ENCODE data around the gene ZNF678.

Gene ZNF678

DNA sequence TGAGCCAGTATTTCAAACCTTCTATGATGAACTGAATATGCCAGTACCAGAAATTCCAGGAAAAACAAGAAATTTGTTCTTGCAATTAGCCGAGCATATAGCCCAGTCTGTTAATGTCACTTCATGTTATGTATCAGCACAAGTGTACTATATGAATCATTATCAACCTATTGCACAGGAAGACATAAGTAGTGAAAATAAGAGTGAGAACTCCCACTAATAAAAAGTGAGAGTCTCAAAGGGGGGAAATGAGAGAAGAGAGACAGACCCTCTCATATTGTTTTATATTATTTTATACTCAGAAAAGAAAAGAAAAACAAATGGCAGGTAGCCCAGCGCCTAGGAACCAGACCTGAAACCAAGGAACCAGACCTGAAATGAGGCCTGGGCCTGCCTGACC is 155.6 kb downstream of the ZNF678 start:
- DNase-seq (ENCODE audit: extremely low read depth, low read depth), result no peak
- TF ChIP-seq, protein P1, sequence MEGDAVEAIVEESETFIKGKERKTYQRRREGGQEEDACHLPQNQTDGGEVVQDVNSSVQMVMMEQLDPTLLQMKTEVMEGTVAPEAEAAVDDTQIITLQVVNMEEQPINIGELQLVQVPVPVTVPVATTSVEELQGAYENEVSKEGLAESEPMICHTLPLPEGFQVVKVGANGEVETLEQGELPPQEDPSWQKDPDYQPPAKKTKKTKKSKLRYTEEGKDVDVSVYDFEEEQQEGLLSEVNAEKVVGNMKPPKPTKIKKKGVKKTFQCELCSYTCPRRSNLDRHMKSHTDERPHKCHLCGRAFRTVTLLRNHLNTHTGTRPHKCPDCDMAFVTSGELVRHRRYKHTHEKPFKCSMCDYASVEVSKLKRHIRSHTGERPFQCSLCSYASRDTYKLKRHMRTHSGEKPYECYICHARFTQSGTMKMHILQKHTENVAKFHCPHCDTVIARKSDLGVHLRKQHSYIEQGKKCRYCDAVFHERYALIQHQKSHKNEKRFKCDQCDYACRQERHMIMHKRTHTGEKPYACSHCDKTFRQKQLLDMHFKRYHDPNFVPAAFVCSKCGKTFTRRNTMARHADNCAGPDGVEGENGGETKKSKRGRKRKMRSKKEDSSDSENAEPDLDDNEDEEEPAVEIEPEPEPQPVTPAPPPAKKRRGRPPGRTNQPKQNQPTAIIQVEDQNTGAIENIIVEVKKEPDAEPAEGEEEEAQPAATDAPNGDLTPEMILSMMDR (IDR thresholded peaks at IDR 0.05; ENCODE audit: low read depth, low read length), result no peak

DNA sequence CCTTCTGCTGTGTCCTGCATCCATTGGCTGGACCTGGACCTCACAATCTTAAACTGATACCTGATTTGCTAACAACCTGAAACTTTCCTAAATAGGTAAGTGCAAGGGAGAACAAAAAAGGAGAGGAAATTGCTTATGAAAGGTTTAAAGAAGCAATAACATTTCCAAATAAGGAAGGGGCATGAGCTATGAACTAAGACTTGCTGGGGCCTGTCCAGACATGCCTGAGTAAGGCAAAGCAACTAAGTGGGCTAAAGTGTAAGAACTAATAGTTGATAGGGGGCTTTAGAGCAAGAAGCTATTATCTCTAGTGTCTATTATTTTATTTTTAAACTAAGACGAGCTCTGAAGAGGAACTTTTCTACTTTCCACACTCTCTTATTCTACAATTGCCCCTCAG is 160.1 kb downstream of the ZNF678 start:
- no peak for DNase-seq (ENCODE audit: extremely low read depth, low read depth)

DNA sequence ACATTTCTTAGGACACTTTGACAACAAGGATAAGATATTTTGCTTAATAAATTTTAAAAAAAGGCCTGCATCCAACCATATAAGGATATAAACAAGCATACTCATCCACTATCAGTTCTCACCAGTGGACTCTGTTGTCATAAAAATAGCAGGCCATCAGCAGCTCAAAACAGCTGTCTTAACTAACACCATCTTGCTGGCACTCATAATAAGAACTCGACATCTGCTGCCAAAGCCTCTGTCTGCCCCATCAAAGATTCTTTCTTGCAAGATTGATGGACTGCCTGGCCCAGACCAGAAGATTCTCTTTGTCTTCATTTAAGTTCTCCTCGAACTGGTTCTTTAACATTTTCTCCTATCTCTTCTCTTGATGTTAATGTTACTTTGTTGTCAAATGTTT is 161.7 kb downstream of the ZNF678 start:
- DNase-seq (ENCODE audit: extremely low read depth, low read depth), result no peak
- TF ChIP-seq, protein P1 (IDR thresholded peaks at IDR 0.05; ENCODE audit: low read depth, low read length), result no peak

More for the DNA sequence above, 160.1 kb downstream of the ZNF678 start:
- TF ChIP-seq, protein P1 (IDR thresholded peaks at IDR 0.05; ENCODE audit: low read depth, low read length), result no peak

DNA sequence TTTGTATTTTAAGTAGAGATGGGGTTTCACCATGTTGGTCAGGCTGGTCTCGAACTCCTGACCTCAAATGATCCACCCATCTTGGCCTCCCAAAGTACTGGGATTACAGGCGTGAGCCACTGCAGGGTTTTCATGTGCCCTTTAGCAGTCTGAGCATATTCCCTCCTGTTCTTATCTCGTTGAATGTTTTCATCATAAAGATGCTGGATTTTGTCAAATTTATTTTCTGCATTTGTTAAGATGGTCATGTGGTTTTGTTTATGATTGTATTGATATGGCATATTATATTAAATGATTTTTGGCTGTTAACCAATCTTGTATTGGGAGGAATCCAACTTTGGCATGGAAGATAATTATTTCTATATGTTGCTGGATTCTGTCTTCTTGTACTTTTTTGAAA is 163.0 kb downstream of the ZNF678 start:
- TF ChIP-seq, protein P1 (IDR thresholded peaks at IDR 0.05; ENCODE audit: low read depth, low read length), result no peak
- DNase-seq (ENCODE audit: extremely low read depth, low read depth), result no peak

All from AG09319 (cell line).